SIG-M5 (cell line): ENCODE data around the gene ZSCAN18.

Experiments used
- DNase-seq: peaks from one replicate; lab custom pipeline; 2025; lab: John Stamatoyannopoulos, UW

Gene ZSCAN18

DNA sequence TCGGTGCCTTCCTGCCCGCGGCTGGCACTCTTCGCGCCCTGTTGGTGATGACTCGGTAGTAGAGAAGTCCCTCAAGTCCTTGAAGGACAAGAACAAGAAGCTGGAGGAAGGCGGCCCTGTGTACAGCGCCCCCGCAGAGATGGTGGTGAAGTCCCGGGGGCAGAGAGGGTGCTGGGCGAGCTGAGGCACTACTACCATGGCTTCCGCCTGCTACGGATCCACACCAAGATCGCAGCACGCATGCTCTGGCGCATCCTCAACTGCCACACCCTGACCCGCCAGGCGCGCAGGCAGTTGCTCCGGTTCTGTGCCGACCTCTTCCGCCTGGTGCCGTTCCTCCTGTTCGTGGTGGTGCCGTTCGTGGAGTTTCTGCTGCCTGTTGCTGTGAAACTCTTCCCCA lies 53.1 kb downstream of the ZSCAN18 start:
- DNase-seq, result no peak

DNA sequence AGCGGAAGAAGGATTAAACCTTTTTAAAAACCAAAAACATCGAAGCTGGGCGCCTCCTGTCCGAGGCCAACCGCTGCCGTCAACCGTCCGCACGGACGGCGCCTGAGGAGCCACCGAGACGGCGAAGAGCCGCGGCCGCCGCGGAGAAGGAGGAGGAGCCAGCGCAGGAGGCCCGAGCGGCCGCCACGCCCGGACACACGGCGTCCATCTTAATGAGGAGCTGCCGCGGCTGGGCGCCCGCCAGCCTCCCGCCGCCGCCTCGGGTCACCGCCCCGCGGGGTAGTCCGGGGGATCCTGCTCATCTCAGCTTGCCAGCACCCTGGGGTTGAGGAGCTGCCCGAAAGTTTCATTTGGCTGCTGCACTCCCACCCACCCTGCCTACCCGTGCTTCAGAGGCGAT lies 53.6 kb downstream of the ZSCAN18 start:
- DNase-seq, result no peak

DNA sequence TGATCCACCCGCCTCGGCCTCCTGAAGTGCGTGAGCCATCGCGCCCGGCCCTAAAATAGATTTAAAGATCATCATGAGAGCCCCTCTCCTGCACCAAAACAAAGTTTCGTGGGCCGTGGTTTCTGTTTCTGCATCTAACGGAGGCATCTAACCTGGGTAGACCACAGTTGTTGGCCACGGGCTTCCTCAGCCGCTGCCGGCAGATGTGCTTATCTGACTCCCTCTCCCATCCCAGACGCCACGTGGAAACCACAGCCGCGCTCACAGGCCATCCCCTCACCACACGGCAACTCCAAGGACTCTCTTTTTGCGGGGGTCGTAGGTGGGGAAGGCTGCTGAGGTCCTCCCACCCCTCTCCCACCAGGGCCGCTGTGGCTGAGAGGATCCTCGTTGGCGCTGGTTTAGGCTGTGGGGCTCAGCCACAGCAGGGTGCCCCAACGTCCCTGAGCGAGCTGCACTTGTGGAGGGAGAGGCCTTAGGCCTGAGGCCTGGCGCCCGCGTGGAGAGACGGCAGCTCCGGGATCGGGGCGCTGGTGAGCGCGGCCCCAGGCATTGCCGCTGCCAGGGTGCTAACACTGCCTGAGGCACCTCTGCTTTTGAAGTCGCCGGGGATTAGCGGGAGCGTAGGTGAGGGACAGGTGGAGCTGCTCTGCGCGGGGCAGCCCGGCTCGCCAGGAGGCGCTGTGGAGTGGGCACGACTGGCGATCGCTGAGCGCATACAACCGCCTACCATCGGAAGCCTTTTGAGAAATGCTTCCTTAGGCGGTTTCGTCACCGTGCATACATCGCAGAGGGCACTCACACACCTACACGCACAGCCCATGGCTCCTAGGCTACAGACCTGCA lies 55.3 kb downstream of the ZSCAN18 start:
- no peak for DNase-seq

DNA sequence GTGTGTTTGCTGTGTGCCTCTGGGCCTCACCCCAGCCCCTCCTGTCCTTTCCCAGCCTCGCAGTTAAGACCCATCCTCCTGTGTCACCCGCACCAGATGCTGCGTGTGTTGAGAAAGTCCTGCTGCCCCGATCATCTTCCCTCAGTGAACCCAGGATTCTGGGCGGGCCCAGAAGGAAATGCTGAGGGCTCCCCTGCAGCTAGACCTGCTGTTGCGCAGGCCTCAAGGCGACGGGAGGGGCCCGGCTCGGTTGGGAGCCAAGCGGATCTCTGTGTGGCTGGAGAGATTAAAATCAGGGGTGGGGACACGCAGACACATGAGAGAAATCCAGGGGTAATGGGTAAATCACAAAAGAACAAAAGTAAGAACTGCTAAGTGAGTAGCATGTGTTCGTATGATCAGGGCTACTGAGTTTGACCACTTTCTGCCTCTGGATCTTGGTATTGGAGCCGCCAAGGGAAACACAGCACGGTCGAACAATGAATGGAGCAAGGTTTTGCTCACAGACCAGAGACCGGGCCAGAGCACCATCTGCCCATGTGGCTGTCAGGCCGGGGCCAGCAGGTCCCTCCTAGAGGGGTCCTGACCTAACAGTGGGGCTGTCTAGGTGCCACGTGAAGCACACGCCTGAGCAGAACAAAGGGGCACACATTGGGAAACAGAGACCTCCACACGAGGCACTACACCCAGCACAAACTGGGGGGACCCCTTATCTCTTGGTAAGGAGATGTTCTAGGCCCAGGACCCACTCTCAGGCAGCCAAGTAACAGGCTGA lies 57.1 kb downstream of the ZSCAN18 start:
- DNase-seq, result no peak

DNA sequence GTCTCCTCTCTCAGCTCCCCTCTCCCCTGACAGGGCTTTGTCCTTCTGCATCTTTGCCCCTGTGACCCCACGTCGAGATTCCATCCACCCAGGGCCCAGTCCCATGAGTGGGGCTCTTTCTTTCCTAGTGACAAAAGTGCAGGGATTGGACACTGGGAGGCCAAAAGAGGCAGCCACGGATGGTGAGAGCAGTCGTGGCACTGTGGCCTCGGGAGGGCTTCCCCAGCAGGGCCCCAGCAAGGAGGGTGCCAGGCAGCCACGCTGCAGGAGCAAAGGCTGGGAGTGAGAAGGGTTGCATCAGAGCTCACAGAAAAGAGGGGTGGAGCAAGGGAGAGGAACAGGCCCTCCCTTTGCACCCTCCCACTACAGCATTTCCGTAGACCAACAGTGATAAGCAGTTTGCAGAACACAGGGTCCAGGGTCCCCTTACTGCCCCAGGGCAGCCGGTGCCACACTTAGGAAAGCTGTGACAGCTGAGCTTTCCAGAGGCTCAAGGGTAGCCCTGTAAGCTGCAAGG lies 59.3 kb downstream of the ZSCAN18 start:
- no peak for DNase-seq

DNA sequence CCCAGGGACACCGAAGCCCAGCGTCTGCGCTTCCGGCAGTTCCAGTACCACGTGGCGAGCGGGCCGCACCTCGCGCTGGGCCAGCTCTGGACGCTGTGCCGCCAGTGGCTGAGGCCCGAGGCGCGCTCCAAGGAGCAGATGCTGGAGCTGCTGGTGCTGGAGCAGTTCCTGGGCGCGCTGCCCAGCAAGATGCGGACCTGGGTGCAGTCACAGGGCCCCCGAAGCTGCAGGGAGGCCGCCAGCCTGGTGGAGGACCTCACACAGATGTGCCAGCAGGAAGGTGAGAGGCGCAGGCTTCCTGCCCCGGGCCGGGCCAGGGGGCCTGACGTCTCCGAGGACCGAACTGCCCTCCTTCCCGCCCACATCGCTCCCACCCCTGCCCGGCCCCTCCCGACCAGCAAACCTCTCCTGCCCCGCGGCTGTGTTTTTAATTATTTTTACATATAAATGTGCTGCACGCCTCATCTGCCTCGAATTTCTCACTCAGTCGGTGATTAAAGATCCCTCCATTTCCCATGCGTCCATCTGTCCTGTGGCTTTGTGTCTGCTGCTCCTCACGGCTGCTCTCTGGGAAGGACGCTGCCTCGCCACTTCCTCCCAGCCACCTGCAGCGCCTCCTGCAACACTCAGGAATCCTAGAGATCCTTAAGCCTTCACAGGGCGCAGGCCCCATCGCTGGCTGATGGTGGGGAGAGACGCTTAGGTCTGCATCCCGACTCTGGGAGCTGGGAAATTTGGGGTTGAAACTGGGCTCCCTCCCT lies 59.9 kb downstream of the ZSCAN18 start:
- DNase-seq, result no peak

DNA sequence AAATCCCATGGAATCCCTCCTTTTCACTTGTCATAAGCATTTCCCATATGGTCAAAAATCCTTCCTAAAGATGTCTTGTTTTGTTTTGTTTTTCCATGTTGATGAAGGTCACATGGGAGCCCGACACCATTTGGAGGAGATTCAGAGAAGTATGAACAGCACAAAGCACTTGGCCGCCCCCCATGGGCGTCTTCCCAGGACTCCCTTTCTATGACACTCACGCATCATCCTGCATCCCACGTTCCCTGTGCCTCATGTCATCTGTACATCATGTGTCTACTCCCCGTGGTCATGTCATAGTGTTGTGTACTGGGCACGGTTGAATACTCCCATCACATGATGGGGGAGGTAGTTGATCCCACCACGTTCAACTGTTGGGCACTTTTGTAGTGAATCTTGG lies 62.2 kb downstream of the ZSCAN18 start:
- DNase-seq, result no peak

DNA sequence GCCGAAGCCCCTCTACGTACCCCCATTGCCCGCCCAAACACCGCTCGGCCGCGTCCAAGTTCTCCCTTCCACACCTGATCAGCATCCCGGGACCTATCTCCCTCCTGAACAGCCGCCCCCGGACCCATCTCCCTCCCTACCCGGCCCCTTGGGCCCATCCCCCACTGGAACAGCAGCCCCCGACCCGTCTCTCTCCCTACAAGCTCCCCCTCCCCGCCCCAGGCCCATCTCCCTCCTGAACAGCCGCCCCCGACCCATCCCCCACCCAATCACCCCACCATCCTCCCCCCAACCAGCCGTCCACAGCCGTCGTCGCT lies 63.6 kb downstream of the ZSCAN18 start:
- no peak for DNase-seq
